Measurements from ENCODE around the gene GSTM4.

The GSTM4 gene

DNA sequence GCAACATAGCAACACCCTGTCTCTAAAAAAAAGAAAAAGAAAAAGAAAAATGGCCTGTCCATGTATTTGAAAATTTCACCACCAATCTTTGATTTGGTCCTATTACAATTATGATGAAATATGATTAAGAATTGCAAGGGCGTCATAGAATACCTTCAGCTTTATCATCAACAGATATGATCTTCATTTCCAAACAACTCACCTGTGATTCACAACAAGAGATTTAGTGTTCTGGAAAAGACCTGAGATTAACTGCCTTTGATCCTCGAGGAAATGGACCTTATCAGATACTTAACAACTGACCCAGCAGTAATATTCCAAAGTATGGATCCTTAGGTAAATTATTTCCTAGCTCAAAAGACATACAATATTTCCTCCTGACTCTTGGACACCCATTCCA lies 3.5 kb upstream of the GSTM4 start:
- H3K27me3 ChIP-seq (ENCODE audit: insufficient read depth, low read length, poor library complexity), result peaks cover 3% of the 10 kb centered on the region
- no peak for TF ChIP-seq EZH2 (IDR thresholded peaks at IDR 0.05; ENCODE audit: borderline replicate concordance, low read depth, low read length, severe bottlenecking)
- TF ChIP-seq, protein P1, sequence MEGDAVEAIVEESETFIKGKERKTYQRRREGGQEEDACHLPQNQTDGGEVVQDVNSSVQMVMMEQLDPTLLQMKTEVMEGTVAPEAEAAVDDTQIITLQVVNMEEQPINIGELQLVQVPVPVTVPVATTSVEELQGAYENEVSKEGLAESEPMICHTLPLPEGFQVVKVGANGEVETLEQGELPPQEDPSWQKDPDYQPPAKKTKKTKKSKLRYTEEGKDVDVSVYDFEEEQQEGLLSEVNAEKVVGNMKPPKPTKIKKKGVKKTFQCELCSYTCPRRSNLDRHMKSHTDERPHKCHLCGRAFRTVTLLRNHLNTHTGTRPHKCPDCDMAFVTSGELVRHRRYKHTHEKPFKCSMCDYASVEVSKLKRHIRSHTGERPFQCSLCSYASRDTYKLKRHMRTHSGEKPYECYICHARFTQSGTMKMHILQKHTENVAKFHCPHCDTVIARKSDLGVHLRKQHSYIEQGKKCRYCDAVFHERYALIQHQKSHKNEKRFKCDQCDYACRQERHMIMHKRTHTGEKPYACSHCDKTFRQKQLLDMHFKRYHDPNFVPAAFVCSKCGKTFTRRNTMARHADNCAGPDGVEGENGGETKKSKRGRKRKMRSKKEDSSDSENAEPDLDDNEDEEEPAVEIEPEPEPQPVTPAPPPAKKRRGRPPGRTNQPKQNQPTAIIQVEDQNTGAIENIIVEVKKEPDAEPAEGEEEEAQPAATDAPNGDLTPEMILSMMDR (IDR thresholded peaks at IDR 0.05; ENCODE audit: borderline replicate concordance, extremely low read depth, low read length, poor library complexity, severe bottlenecking), result no peak
- no peak overlapping the region for H3K4me2 ChIP-seq (ENCODE audit: insufficient read depth, low read length)
- no peaks in the 10 kb centered on the region for H4K20me1 ChIP-seq (ENCODE audit: insufficient read depth, low read length)
- no peak overlapping the region for H3K27ac ChIP-seq (ENCODE audit: low read length)
- H3K79me2 ChIP-seq (ENCODE audit: insufficient read depth, low read length), result no peaks in the 10 kb centered on the region
- H3K4me1 ChIP-seq (ENCODE audit: insufficient read depth, low read length), result no peaks in the 10 kb centered on the region
- DNase-seq, result no peak
- no peaks in the 10 kb centered on the region for H3K36me3 ChIP-seq (ENCODE audit: insufficient read depth, low read length)
- H2AFZ ChIP-seq (ENCODE audit: low read depth, low read length), result no peak overlapping the region
- no peaks in the 10 kb centered on the region for H3K9me3 ChIP-seq (ENCODE audit: insufficient read depth, low read length, severe bottlenecking)
- no peak overlapping the region for H3K9ac ChIP-seq (ENCODE audit: low read depth, low read length)
- ATAC-seq (ENCODE audit: insufficient read depth, low read depth), result no peak
- H3K4me3 ChIP-seq (ENCODE audit: low read depth in 1 of 2, low read length in 2 of 2), result no peak overlapping the region

DNA sequence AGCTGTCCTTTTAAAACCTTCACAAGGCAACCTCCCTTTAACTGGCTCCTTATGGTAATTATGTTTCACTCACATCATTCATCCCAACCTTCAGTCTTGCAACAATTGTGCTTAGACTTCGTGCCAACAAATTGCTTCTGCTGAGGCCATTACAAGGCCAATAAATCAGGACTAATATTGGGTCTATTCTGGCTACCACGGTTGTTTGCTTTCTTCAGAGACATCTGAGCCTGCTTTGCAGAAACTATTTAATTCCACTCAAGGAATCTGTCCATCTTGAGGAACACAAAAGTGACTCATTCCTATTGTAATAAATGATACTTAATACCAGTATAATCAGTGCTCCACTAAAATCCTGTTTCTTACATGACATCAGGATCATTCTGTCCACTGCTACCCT lies 2.6 kb upstream of the GSTM4 start:
- no peak overlapping the region for H3K27ac ChIP-seq (ENCODE audit: low read length)
- no peak overlapping the region for H3K4me2 ChIP-seq (ENCODE audit: insufficient read depth, low read length)
- DNase-seq, result no peak
- H3K27me3 ChIP-seq (ENCODE audit: insufficient read depth, low read length, poor library complexity), result peaks cover 4% of the 10 kb centered on the region
- no peak for TF ChIP-seq EZH2 (IDR thresholded peaks at IDR 0.05; ENCODE audit: borderline replicate concordance, low read depth, low read length, severe bottlenecking)
- TF ChIP-seq, protein P1 (IDR thresholded peaks at IDR 0.05; ENCODE audit: borderline replicate concordance, extremely low read depth, low read length, poor library complexity, severe bottlenecking), result no peak
- H3K4me3 ChIP-seq (ENCODE audit: low read depth in 1 of 2, low read length in 2 of 2), result no peak overlapping the region
- ATAC-seq (ENCODE audit: insufficient read depth, low read depth), result no peak
- no peaks in the 10 kb centered on the region for H3K9me3 ChIP-seq (ENCODE audit: insufficient read depth, low read length, severe bottlenecking)
- no peaks in the 10 kb centered on the region for H3K4me1 ChIP-seq (ENCODE audit: insufficient read depth, low read length)
- H3K9ac ChIP-seq (ENCODE audit: low read depth, low read length), result no peak overlapping the region
- no peaks in the 10 kb centered on the region for H3K79me2 ChIP-seq (ENCODE audit: insufficient read depth, low read length)
- no peak overlapping the region for H2AFZ ChIP-seq (ENCODE audit: low read depth, low read length)
- H4K20me1 ChIP-seq (ENCODE audit: insufficient read depth, low read length), result no peaks in the 10 kb centered on the region
- H3K36me3 ChIP-seq (ENCODE audit: insufficient read depth, low read length), result no peaks in the 10 kb centered on the region

GRCh38 chr1:109654519-109654918 lies 1.4 kb upstream of the GSTM4 start:
- TF ChIP-seq, protein P1 (IDR thresholded peaks at IDR 0.05; ENCODE audit: borderline replicate concordance, extremely low read depth, low read length, poor library complexity, severe bottlenecking), result no peak
- peaks cover 4% of the 10 kb centered on the region for H3K27me3 ChIP-seq (ENCODE audit: insufficient read depth, low read length, poor library complexity)
- no peak for DNase-seq
- H3K36me3 ChIP-seq (ENCODE audit: insufficient read depth, low read length), result no peaks in the 10 kb centered on the region
- H3K4me1 ChIP-seq (ENCODE audit: insufficient read depth, low read length), result no peaks in the 10 kb centered on the region
- no peaks in the 10 kb centered on the region for H4K20me1 ChIP-seq (ENCODE audit: insufficient read depth, low read length)
- no peak for ATAC-seq (ENCODE audit: insufficient read depth, low read depth)
- H3K9ac ChIP-seq (ENCODE audit: low read depth, low read length), result no peak overlapping the region
- no peak overlapping the region for H2AFZ ChIP-seq (ENCODE audit: low read depth, low read length)
- no peaks in the 10 kb centered on the region for H3K9me3 ChIP-seq (ENCODE audit: insufficient read depth, low read length, severe bottlenecking)
- H3K79me2 ChIP-seq (ENCODE audit: insufficient read depth, low read length), result no peaks in the 10 kb centered on the region
- H3K4me3 ChIP-seq (ENCODE audit: low read depth in 1 of 2, low read length in 2 of 2), result no peak overlapping the region
- no peak overlapping the region for H3K4me2 ChIP-seq (ENCODE audit: insufficient read depth, low read length)
- no peak overlapping the region for H3K27ac ChIP-seq (ENCODE audit: low read length)

DNA sequence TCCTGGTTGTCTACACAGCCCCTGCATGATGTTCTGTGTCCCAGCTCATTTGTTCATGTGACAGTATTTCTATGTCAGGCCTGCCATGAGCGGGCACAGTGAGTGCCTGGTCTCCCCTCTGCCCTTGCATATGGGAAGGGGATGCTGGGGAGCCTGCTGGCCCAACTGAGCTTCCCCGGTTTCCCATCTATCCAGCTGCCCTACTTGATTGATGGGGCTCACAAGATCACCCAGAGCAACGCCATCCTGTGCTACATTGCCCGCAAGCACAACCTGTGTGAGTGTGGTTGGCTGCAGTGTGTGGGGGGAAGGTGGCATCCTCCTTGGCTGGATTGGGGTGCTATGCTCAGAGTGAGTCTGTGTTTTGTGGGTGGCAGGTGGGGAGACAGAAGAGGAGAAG lies 1.5 kb downstream of the GSTM4 start:
- H2AFZ ChIP-seq (ENCODE audit: low read depth, low read length), result no peak overlapping the region
- no peaks in the 10 kb centered on the region for H4K20me1 ChIP-seq (ENCODE audit: insufficient read depth, low read length)
- no peak for ATAC-seq (ENCODE audit: insufficient read depth, low read depth)
- H3K9ac ChIP-seq (ENCODE audit: low read depth, low read length), result no peak overlapping the region
- no peak overlapping the region for H3K4me3 ChIP-seq (ENCODE audit: low read depth in 1 of 2, low read length in 2 of 2)
- H3K27me3 ChIP-seq (ENCODE audit: insufficient read depth, low read length, poor library complexity), result peaks cover 4% of the 10 kb centered on the region
- no peaks in the 10 kb centered on the region for H3K79me2 ChIP-seq (ENCODE audit: insufficient read depth, low read length)
- no peak overlapping the region for H3K27ac ChIP-seq (ENCODE audit: low read length)
- TF ChIP-seq, protein P1 (IDR thresholded peaks at IDR 0.05; ENCODE audit: borderline replicate concordance, extremely low read depth, low read length, poor library complexity, severe bottlenecking), result no peak
- TF ChIP-seq EZH2 (IDR thresholded peaks at IDR 0.05; ENCODE audit: borderline replicate concordance, low read depth, low read length, severe bottlenecking), result no peak
- no peak overlapping the region for H3K4me2 ChIP-seq (ENCODE audit: insufficient read depth, low read length)
- H3K4me1 ChIP-seq (ENCODE audit: insufficient read depth, low read length), result no peaks in the 10 kb centered on the region
- no peaks in the 10 kb centered on the region for H3K36me3 ChIP-seq (ENCODE audit: insufficient read depth, low read length)
- DNase-seq, result no peak
- no peaks in the 10 kb centered on the region for H3K9me3 ChIP-seq (ENCODE audit: insufficient read depth, low read length, severe bottlenecking)

All from DND-41 (cell line).